Gastrocnemius medialis (tissue), 4 donors: ENCODE measurements around the gene FNIP1. TPM values are rescaled to one million over a fixed set of nuclear protein-coding genes. Genes with fewer than 3 reads are reported as not detected.

Source experiments
- ATAC-seq, 2 donors: fragments of 150-250 bp; one replicate each; pipeline ENCODE4 v1.9.1; 2016
- DNase-seq, 2 donors: peaks; one replicate each; pipeline ENCODE4 v3.0.0-alpha.2; 2019
- H3K27ac ChIP-seq, 4 donors: fragments of 200-600 bp; sonication (generic); 1 replicate in 1 of 4; 2 replicates in 3 of 4; pipeline ENCODE4 v1.5.1; 2016 to 2018; ENCODE audit warnings: mild to moderate bottlenecking in 2 of 4, moderate library complexity in 1 of 4
- H3K27me3 ChIP-seq, 3 donors: fragments of 200-600 bp; sonication (generic) in 2 of 3; 1 replicate in 1 of 3; 2 replicates in 2 of 3; pipeline versions ENCODE4 v1.5.1 to v1.6.0; 2016 to 2019; ENCODE audit warnings: mild to moderate bottlenecking in 1 of 3, moderate library complexity in 1 of 3
- H3K36me3 ChIP-seq, 2 donors: fragments of 200-600 bp; sonication (generic) in 1 of 2; one replicate each; pipeline ENCODE4 v1.5.1; 2017 to 2018
- H3K4me1 ChIP-seq, 2 donors: fragments of 200-600 bp; sonication (generic) in 1 of 2; one replicate each; pipeline ENCODE4 v1.5.1; 2016 to 2017; ENCODE audit warnings: mild to moderate bottlenecking in 2 of 2
- H3K4me3 ChIP-seq, 4 donors: fragments of 200-600 bp; sonication (generic) in 3 of 4; 1 replicate in 1 of 4; 2 replicates in 3 of 4; pipeline ENCODE4 v1.5.1; 2016 to 2019; ENCODE audit warnings: mild to moderate bottlenecking in 2 of 4
- H3K9me3 ChIP-seq, 3 donors: fragments of 200-600 bp; sonication (generic) in 2 of 3; 1 replicate in 1 of 3; 2 replicates in 2 of 3; pipeline ENCODE4 v1.5.1; 2016 to 2019
- CTCF ChIP-seq, 5 experiments: fragments of 450-650 bp in 3 of 5; fragments of 200-600 bp in 2 of 5; sonication (generic) in 2 of 5; IDR thresholded peaks in 4 of 5; conservative IDR thresholded peaks in 1 of 5; 1 replicate in 4 of 5; 2 replicates in 1 of 5; pipeline ENCODE4 v1.5.1; 2016 to 2019; ENCODE audit warnings: antibody characterized with exemption in 5 of 5, mild to moderate bottlenecking in 3 of 5, moderate library complexity in 3 of 5
- POLR2A ChIP-seq, 2 donors: fragments of 450-650 bp; IDR thresholded peaks; one replicate each; pipeline ENCODE4 v1.6.1; 2017; ENCODE audit warnings: antibody characterized with exemption in 2 of 2, mild to moderate bottlenecking in 2 of 2, moderate library complexity in 2 of 2
- in situ Hi-C, 4 donors: fragments of 200-750 bp; cut with MboI; loops; one replicate each; pipeline versions ENCODE4 v1.15.0 to v1.8.0; 2017; ENCODE audit warnings: low sequenced_read_pairs in 4 of 4
- intact Hi-C: fragments of 100-400 bp; cut with DNase I; formaldehyde crosslinking; loops from one replicate; pipeline ENCODE4 v1.15.1; 2023; ENCODE audit warnings: low total_unique reads
- total RNA-seq, 4 donors: library from RNA; depleted of rRNA; stranded (reverse); fragments of >200 nt; gene quantifications; one replicate each; pipeline versions ENCODE4 v1.1.0 to v1.2.3, GENCODE V29; 2016

The FNIP1 gene
- total RNA-seq, 4 donors from 2014 or later = 53.9 to 84.7 (median 66.9) TPM

GRCh38 chr5:131654776-131655175 is 142.0 kb downstream of the FNIP1 start:
- ATAC-seq (no peak), DNase-seq (no peak)
- H3K9me3 ChIP-seq = no peaks in the 10 kb centered on the region
- no peaks in the 10 kb centered on the region for H3K4me1 ChIP-seq
- no peak overlapping the region for H3K4me3 ChIP-seq
- intact Hi-C loops = no loop called here
- H3K36me3 ChIP-seq = peaks cover 0 to 34% of the 10 kb centered on the region in 2 donors
- H3K27ac ChIP-seq = no peak overlapping the region
- H3K27me3 ChIP-seq = no peaks in the 10 kb centered on the region
- no peak for TF ChIP-seq CTCF (IDR thresholded peaks at IDR 0.05 in 4 of 5, conservative IDR thresholded peaks at IDR 0.05 in 1 of 5)
- no peak for TF ChIP-seq POLR2A (IDR thresholded peaks at IDR 0.05)
- in situ Hi-C loops = no loop called here

- H3K36me3 ChIP-seq = peaks cover 0 to 34% of the 10 kb centered on the region in 2 donors
- H3K27me3 ChIP-seq = no peaks in the 10 kb centered on the region
- DNase-seq (no peak), ATAC-seq (no peak)
- H3K4me1 ChIP-seq = no peaks in the 10 kb centered on the region
- H3K4me3 ChIP-seq = no peak overlapping the region
- in situ Hi-C loops (no loop called here), intact Hi-C loops (no loop called here)
- no peaks in the 10 kb centered on the region for H3K9me3 ChIP-seq
- no peak overlapping the region for H3K27ac ChIP-seq
- no peak for TF ChIP-seq CTCF (IDR thresholded peaks at IDR 0.05 in 4 of 5, conservative IDR thresholded peaks at IDR 0.05 in 1 of 5)
- TF ChIP-seq POLR2A (IDR thresholded peaks at IDR 0.05) = no peak
Observed at GRCh38 chr5:131654309-131654708, 142.5 kb downstream of the FNIP1 start.

- H3K27me3 ChIP-seq = no peaks in the 10 kb centered on the region
- no peak for DNase-seq
- no peak for ATAC-seq
- H3K4me1 ChIP-seq = no peaks in the 10 kb centered on the region
- H3K9me3 ChIP-seq = no peaks in the 10 kb centered on the region
- intact Hi-C loops (no loop called here), in situ Hi-C loops (loop anchor here in 1 of 4 donors (25.0 kb wide), 1 partner anchor 487 kb away; the partner anchor contains the start of genes HINT1 and LYRM7)
- H3K4me3 ChIP-seq = no peak overlapping the region
- no peak overlapping the region for H3K27ac ChIP-seq
- peaks cover 0 to 69% of the 10 kb centered on the region in 2 donors for H3K36me3 ChIP-seq
- TF ChIP-seq CTCF (IDR thresholded peaks at IDR 0.05 in 4 of 5, conservative IDR thresholded peaks at IDR 0.05 in 1 of 5) (no peak), POLR2A (IDR thresholded peaks at IDR 0.05) (no peak)
Observed at GRCh38 chr5:131649161-131649560, 147.7 kb downstream of the FNIP1 start.

GRCh38 chr5:131647048-131647769 is 149.6 kb downstream of the FNIP1 start:
- in situ Hi-C loops = loop anchor here in 1 of 4 donors (25.0 kb wide), 1 partner anchor 485 kb away; the partner anchor contains the start of genes HINT1 and LYRM7
- intact Hi-C loops = no loop called here
- no peak for ATAC-seq
- Histone ChIP-seq H3K27me3 (no peaks in the 10 kb centered on the region), H3K4me1 (no peaks in the 10 kb centered on the region), H3K27ac (no peak overlapping the region), H3K4me3 (no peak overlapping the region), H3K9me3 (no peaks in the 10 kb centered on the region), H3K36me3 (peaks cover 0 to 68% of the 10 kb centered on the region in 2 donors)
- DNase-seq = no peak
- no peak for TF ChIP-seq CTCF (IDR thresholded peaks at IDR 0.05 in 4 of 5, conservative IDR thresholded peaks at IDR 0.05 in 1 of 5)
